HG03095 (cell line): Measurements from ENCODE around the gene TRPC4AP.

ENCODE experiments used
- ATAC-seq: cut with Tn5 transposase; IDR thresholded peaks from one replicate; pipeline ENCODE4 v1.9.1; 2021; ENCODE audit warnings: moderate library complexity; ENCODE audit not compliant: unreplicated experiment

TRPC4AP gene

DNA sequence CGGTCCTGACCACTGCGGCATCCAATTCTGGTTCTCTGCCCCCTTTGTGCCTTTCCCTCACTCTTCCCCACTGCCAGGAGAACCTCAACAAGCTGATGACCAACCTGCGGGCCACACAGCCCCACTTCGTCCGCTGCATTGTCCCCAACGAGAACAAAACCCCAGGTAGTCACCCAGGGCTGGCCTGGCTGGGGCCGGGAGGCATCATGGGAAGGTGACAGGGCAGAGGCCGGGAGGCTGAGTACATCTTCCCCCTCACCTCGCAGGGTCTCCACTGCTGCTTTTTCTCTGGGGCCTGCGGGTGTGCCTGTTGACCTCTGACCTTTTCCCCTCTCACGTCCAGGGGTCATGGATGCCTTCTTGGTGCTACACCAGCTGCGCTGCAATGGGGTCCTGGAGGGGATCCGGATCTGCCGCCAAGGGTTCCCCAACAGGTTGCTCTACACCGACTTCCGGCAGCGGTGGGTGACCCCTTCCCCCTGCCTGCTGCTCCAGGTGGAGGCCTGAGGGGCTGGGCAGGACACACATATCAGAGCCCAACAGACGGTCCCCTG lies 101.9 kb downstream of the TRPC4AP start:
- ATAC-seq = no peak

DNA sequence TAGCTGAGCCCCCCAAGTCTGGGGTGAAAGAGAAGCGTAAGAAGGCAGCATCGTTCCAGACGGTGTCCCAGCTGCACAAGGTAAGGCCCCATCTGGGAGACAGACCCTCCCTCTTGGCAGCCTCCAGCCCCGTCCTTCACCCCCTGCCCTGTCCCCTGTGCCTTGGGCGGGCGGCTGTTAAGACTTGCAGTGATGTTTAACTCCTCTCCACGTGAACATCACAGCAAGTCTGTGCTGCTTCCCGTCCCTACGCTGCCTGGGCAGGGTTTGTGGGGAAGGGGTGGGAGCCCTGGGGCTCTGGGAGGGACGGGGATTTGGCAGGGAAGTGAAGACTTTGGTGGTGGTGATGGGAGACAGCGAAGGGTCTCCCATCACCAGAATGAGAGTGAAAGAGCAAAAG lies 102.4 kb downstream of the TRPC4AP start:
- no peak for ATAC-seq

DNA sequence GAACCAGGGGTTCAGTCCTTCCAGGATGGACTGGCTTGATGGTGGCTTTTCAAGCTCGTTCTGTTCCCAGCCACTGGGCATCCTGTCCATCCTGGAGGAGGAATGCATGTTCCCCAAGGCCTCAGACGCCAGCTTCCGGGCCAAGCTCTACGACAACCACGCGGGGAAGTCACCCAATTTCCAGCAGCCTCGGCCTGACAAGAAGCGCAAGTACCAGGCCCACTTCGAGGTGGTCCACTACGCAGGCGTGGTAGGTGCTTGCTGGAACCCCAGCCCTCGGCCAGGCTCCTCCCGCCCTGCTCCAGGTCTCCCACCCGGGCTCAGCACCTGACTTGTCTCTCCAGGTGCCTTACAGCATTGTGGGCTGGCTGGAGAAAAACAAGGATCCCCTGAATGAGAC lies 102.9 kb downstream of the TRPC4AP start:
- ATAC-seq = no peak

DNA sequence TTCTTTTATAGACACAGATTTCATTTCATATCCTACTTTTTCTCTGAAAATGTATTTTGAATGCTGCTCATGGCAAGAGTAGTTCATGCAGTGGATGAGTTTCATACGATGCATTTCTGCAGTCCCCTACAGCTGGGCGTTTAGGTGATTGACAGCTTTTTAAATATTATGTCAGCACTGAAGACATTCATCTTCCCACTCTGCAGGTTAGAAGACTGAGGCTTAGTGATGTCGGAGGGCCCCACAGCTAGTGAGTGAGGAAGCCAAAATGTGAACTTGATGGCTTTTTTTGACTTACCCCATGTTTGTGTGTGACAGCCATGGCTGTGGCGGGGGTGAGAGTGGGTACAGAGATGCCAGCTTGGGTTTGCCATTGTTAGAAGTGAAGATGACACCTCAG lies 103.5 kb downstream of the TRPC4AP start:
- no peak for ATAC-seq

DNA sequence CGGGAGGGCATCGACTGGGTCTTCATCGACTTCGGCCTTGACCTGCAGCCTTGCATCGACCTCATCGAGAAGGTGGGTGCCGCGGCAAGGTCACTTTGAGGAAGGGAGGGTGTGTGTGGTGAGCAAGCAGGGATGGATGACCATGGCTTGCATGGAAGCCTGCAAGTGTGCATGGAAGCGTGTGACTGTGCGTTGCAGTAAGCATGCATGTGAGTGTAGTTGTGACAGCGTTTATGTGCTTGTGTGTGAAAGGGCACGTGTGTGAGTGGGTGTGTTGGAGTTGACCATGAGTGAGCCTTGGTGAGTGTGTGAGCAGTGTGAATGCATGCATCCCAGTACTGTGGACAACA lies 104.4 kb downstream of the TRPC4AP start:
- ATAC-seq = no peak

DNA sequence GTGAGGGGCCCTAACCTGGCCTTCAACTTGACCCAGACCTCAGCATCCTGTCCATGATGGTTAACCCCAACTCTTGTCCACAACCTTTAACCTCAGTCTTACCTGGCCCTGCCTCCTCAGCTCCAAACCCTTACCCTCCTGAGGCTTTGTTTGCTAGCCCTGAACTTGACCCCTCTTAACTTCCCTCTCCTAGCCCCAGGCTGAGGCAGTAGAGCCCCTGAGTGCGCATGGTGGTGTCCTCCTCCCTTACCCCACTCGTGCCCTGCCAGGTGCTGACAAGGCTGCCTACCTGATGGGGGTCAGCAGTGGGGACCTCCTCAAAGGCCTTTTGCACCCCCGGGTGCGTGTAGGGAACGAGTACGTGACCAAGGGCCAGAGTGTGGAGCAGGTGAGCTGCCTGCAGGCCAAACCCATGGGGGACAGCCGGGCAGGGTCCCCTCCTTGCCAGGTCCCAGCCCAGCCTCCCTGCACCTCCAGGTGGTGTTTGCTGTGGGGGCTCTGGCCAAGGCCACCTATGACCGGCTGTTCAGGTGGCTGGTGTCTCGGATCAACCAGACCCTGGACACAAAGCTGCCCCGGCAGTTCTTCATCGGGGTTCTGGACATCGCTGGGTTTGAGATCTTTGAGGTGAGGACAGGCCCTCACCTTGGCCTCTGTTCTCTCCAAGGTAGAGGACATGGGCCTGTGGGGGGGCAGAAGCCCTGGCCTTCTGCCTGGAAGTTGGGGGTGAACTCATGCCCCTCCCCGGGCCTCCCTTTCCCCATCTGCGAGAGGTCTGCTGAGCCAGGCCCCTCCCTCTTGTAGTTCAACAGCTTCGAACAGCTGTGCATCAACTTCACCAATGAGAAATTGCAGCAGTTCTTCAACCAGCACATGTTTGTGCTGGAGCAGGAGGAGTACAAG lies 105.1 kb downstream of the TRPC4AP start:
- no peak for ATAC-seq

DNA sequence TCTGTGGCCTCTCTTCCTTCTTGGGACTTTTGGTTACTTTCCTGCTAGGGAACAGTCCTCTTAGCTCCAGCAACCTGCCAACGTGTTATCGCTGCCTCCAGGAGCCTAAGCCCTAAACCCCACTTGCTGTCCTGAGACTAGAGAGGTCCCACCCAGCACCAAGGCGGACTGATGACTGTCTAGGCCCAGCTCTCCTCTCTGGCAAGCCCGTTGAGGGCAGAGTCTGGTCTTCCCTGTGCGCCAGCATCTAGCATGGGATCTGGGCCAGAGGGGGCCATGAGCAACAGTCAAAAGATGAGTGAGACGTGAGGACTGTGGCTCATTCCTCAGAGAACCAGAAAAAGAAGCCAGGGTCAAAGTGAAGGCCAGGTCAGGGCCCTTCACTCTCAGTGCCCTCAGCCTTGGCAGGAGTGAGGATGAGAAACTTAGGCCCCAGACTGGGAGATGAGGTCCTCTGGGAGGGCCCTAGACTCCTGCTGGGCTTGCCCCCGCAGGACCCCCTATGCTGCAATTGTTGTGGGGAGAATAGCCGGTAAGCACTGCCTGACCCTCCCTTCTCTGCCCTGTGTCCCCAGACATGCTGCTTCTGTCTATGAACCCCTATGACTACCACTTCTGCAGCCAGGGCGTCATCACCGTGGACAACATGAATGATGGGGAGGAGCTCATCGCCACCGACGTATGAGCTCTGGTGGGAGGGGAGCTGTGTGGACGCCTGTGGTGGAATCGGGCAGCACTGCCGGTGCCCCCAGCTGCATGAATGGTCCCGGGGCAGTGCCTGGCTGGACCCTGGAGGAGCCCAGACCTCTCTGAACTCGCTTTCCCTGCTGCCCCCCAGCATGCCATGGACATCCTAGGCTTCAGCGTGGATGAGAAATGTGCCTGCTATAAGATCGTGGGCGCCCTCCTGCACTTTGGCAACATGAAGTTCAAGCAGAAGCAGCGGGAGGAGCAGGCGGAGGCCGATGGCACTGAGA lies 106.0 kb downstream of the TRPC4AP start:
- no peak for ATAC-seq

DNA sequence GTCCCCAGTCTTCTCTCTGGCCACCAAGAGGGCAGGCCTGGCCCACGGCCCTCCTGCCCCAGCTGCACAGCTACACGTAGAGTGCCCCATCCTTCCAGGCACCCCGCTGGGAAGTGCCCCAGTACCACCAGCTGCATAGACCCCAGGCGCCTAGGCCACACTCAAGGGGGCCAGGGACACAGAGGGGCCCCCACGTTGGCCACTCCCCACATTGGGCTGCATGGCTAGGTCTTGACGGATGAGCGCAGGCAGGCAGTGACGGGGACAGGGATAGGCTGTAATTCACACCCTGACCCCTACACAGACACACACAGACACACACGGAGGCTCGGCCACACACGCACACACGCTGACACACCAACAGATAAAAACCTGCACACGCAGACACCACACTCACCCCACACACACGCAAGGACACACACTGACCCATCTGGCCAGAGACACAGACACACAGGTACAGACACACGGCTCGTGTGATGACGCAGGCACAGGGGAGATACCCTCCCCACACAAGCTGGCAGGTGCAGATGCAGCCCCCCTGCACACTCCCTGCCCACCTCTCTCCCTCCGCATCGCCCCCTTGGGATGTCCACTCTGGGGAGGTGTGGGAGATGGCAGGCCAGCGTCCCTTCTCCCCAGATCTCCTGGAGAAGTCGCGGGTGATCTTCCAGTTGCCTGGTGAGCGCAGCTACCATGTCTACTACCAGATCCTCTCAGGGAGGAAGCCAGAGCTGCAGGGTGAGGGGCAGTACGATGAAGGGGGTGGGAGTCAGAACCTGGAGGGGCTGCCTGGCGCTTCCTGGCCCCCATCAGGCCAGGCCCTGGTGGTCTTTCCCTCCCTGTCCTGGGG lies 106.9 kb downstream of the TRPC4AP start:
- ATAC-seq = no peak

DNA sequence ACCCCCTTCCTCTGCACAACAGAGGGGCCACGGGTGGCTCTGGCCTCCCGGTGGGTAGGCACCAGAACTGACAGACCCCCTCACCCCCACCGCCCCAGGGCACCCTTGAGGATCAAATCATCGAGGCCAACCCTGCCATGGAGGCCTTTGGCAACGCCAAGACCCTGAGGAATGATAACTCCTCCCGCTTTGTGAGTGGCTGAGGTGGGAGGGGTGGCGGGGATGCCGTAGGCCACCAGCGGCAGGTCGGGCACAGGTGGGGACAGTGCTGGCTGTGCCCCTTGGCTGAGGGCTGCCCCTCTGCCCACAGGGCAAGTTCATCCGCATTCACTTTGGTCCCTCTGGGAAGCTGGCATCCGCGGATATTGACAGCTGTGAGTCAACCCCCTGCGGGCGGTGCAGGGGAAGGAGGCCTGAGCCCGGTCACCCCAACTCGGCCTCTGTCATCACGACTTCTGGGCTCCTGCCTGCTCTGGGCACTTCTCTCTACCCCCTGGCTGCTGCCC lies 107.8 kb downstream of the TRPC4AP start:
- no peak for ATAC-seq

DNA sequence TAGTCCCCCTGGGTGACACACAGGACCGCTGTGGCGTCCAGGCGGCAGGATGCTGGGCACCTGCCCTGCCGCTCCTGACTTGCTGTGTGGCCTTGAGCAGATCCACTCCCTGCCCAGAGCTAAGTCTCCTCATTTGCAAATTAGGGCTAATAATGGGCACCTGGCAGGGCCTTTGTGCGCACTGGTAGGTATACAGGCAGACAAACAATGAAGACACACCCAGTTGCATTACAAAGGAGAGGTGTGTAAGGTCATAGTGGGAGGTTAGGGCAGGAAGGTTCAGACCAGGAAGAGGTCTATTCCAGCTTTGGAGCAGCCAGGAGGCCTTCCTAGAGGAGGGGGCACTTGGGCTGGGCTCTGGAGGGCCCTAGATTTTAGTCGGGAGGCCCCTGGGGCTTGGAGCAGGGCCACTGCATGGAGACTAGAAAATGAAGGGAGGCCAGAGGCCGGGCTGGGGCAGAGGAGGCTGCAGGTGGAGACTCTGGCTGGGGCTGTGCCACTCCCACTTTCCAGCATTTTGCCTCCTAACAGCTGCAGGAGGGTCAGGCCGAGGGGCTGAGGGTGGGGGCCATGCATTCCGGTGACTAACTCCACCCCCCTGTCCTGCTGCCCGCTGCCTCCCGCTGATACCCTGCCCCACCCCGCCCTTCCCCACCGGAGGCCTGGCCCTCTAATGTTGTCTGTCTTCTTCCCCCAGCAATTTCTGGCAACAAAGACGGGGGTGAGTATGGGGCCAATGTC lies 108.4 kb downstream of the TRPC4AP start:
- no peak for ATAC-seq

DNA sequence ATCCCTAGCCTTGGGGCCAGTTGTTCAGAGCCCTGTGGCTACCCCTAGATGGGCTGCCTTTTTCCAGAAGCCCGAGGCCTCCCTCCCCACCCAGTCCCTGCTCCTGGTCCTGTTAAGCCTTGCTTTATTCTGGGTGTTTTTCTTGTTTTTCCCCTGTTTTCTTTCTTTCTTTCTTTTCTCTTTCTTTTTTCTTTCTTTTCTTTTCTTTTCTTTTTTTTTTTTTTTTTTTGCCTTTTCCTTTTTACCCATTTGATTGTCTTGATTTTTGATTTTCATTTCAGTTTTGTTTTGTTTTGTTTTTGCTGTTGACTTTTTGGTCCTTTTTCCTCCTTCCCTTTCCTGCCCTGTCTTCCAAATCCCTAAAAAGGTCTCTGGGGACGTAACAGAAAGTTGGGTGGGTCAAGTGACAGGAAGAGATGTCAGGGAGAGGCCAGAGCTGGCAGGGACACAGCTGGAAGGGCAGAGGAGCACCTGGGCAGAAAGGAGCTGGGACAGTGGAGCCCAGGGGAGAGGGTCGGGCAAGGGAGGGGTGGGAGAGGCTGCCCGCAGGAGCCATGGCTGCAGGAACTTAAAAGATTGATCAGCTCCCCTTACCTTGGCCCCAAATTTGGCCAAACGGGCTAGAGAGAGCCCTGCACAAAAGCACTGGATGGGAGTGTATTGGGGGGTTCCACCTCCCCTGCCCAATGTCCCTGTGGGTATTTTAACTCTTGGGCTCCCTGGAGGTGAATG lies 109.4 kb downstream of the TRPC4AP start:
- ATAC-seq = no peak

DNA sequence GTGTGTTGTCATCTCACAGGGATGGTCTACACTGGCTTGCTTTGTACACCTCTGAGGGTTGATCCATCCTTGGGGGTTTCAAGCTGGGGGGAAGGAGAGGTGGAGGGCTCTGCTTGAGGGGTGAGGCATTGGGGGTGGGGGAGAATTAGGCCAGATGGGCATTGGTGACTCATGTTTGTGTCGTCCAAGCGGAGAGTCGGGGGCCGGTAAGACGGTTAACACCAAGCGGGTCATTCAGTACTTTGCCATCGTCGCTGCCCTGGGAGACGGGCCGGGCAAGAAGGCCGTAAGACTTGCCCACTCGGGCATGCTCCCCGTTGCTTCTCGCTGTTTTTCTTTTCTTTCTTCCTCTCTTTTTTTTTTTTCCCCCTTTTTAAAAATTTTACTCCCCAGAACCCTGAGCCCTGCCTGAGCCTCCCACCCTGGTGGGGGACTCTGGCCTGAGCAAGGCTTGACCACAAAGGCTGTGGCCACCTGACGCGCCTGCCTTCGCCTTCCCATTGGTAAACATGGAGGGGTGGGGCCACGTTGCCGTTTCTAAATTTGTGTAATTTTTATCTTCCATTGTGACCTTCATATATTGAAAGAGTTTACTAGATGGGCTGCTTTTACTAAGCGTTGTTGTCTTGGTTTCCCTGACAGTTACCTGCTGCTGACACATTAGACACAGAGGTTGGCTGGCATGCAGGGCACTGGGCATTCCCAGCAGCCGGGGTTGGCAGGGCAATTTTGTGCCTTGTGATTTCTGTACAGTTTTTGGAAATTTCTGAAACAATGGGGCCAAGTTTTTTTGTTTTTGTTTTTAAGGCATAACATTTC lies 110.1 kb downstream of the TRPC4AP start:
- no peak for ATAC-seq

DNA sequence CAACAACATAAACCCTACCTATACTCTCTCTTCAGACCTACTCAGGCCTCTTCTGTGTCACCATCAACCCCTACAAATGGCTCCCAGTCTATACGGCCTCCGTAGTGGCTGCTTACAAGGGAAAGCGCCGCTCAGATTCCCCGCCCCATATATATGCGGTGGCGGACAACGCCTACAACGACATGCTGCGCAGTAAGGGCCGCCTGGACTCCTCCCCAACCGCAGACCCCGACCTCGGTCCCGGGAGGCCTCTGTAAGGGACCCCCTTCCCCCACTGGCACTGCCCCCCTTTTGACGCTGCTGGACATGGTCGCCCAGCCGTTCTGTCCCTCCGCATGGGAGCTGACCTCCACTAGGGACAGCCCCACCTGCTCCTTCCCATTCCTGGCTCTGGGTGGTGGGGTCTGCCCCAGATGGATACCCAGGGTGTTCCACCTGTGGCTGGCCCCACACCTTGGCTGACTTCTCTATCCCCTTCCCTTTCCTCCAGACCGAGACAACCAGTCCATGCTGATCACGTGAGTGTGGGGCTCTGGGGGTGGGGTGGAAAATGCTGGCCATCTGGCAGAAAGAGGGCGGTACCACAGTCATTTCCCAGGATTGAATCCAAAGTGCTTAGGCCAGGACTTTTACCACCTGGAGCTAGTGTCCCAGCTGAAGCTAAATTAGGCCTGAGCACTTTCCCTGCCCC lies 111.9 kb downstream of the TRPC4AP start:
- no peak for ATAC-seq

DNA sequence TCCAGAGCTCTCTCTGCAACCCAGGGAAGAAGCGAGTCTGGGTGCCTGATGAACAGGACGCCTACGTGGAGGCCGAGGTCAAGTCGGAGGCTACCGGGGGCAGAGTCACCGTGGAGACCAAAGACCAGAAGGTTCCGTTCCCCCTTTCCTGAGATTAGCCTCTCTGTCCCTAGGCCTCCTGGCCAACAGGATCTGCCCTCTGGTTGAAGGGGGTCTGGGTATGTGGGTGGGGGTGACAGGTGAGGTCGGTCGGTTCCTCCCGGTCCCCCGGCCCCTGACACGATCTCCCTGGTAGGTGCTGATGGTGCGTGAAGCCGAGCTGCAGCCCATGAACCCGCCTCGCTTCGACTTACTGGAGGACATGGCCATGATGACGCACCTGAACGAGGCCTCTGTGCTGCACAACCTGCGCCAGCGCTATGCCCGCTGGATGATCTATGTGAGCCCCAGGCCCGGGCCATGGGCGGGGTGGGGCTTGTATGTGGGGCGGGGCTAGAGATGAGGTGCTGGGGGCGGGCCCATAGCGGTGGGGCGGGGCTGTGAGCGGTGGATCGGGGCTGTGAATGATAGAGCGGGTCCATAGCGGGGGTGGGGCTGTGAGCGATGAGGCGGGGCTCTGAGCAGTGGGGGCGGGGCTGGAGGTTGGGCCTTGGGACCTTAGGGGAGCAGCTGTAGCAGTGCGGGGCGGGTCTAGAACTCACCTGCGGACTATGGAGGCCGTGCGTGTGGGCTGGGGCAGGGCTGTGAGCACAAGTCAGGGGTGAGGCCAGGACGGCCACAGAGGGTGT lies 113.0 kb downstream of the TRPC4AP start:
- no peak for ATAC-seq

DNA sequence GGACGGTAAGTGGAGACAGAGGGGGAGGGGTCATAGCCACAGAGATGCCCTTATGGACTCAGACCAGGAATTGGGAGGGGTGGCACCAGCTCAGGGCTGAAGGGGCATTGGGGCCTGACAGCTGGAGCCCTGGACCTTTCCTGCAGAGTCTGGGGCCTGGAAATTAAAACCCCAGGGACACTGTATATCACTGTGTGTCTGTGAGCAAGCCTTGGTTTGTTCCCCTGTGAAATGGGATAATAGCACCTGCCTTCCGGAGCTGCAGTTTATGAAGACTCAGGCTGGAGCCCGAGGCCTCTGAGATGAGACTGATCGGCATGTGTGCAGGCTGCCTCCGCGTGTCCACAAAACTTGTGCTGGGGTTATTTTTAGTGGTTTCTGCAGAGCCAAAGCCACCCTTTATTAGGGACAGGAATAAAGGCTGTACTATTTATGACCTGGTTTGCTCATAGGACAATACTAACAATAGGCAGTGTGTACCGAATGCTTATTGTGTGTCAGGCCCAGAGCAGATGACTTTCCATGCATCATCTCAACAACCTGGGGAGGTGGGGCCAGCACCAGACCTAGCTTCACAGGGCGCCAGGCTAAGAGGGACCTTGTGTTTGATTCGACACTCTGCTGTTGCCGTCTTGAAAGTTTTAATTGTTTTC lies 114.4 kb downstream of the TRPC4AP start:
- no peak for ATAC-seq

DNA sequence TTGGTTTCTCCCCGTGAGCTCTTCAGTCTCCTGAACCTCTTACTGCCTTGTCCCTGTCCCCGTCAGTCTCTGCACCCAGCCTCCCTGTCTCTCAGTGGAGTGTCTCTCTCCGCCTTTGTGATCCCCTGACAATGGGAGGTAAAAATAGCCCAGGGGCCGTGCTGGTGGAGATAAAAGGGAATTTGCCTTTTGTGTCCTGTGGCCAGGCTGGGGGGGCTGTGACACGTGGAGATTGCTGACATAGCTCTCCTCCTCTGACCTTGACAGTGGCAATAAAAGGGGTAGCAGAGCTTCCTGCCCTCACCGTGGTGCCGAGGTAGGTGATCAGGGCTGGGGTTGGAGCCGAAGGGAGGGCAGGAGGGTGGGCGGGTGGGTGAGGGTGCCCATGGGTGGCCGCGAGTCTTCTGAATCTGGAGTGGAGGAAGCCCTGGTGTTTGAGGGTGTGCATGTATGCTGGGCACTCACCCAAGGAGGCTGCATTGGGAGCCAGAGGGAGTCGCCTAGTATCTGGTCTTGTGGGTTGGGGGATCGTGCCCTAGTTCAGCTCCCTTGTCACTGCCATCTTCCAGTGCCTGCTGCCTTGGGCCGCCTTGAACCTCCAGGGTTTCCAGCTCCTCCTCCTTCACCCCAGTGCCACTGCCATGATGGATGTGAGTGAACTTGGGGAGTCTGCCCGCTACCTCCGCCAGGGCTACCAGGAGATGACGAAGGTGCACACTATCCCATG lies 115.1 kb downstream of the TRPC4AP start:
- ATAC-seq = no peak
